CD14-positive monocyte (primary cell): Measurements from ENCODE around the gene CHMP4A. TPM values are rescaled to one million over a fixed set of nuclear protein-coding genes. Genes with fewer than 3 reads are reported as not detected.

Experiments
- DNase-seq, 3 donors: peaks; one replicate each; pipeline ENCODE4 v3.0.0-alpha.2; 2011 to 2022
- H2AFZ ChIP-seq: 2 replicates; pipeline ENCODE4 v1.6.0; 2012; ENCODE audit warnings: mild to moderate bottlenecking, low read depth, low read length, inconsistent platforms; ENCODE audit not compliant: insufficient read depth, poor library complexity, severe bottlenecking
- H3K27ac ChIP-seq, 2 donors: 1 replicate in 1 of 2; 2 replicates in 1 of 2; pipeline ENCODE4 v1.5.1; 2012 to 2013; ENCODE audit warnings: low read length in 2 of 2, control low read depth in 1 of 2, inconsistent platforms in 1 of 2, low read depth in 1 of 2, mild to moderate bottlenecking in 1 of 2
- H3K27me3 ChIP-seq, 2 donors: one replicate each; pipeline versions ENCODE4 v1.6.0 to v1.6.1; 2011 to 2013; ENCODE audit warnings: low read length in 2 of 2; ENCODE audit not compliant: control insufficient read depth in 2 of 2, insufficient read depth in 2 of 2
- H3K36me3 ChIP-seq, 2 donors: replicated peaks in 1 of 2; 1 replicate in 1 of 2; 2 replicates in 1 of 2; pipeline versions ENCODE4 v1.5.1 to v1.6.1; 2012 to 2013; ENCODE audit warnings: low read length in 2 of 2, control low read depth in 1 of 2, inconsistent platforms in 1 of 2, mild to moderate bottlenecking in 1 of 2; ENCODE audit not compliant: insufficient read depth in 2 of 2, control insufficient read depth in 1 of 2
- H3K4me1 ChIP-seq, 2 donors: 1 replicate in 1 of 2; 2 replicates in 1 of 2; pipeline versions ENCODE4 v1.5.1 to v1.6.1; 2012 to 2013; ENCODE audit warnings: low read length in 2 of 2, control low read depth in 1 of 2, inconsistent platforms in 1 of 2, mild to moderate bottlenecking in 1 of 2, moderate library complexity in 1 of 2; ENCODE audit not compliant: insufficient read depth in 2 of 2, control insufficient read depth in 1 of 2
- H3K4me2 ChIP-seq: replicated peaks from 2 replicates; pipeline ENCODE3; 2012; ENCODE audit warnings: low read length, moderate library complexity, mild to moderate bottlenecking; ENCODE audit not compliant: poor library complexity, severe bottlenecking; ENCODE audit errors: extremely low read depth
- H3K4me3 ChIP-seq, 3 experiments: fragments of 200-600 bp in 1 of 3; sonication (generic) in 1 of 3; replicated peaks in 1 of 3; 1 replicate in 2 of 3; 2 replicates in 1 of 3; pipeline ENCODE4 v1.5.1; 2011 to 2013; ENCODE audit warnings: low read length in 3 of 3, mild to moderate bottlenecking in 3 of 3, control low read depth in 2 of 3, low read depth in 2 of 3, inconsistent platforms in 1 of 3, moderate library complexity in 1 of 3
- H3K79me2 ChIP-seq: 2 replicates; pipeline ENCODE4 v1.6.0; 2012; ENCODE audit warnings: mild to moderate bottlenecking, control low read depth, inconsistent platforms, low read length, moderate library complexity; ENCODE audit not compliant: insufficient read depth
- H3K9ac ChIP-seq: 2 replicates; pipeline ENCODE4 v1.6.0; 2017; ENCODE audit warnings: low read length, mild to moderate bottlenecking; ENCODE audit not compliant: insufficient read depth, poor library complexity, severe bottlenecking
- H3K9me3 ChIP-seq, 2 donors: replicated peaks in 1 of 2; 1 replicate in 1 of 2; 2 replicates in 1 of 2; pipeline versions ENCODE4 v1.5.1 to v1.6.1; 2012 to 2013; ENCODE audit warnings: low read length in 2 of 2, control low read depth in 1 of 2; ENCODE audit not compliant: control insufficient read depth in 1 of 2, insufficient read depth in 1 of 2
- H4K20me1 ChIP-seq: 2 replicates; pipeline ENCODE4 v1.6.0; 2012; ENCODE audit warnings: mild to moderate bottlenecking, low read length, control low read depth, moderate library complexity; ENCODE audit not compliant: insufficient read depth
- H3K27ac Mint-ChIP-seq, 7 donors: one replicate each; pipeline ENCODE4 v1.8.0; 2020; ENCODE audit warnings: mild to moderate bottlenecking in 7 of 7, mixed read lengths in 7 of 7, moderate library complexity in 6 of 7, inconsistent platforms in 2 of 7
- H3K27me3 Mint-ChIP-seq, 3 donors: one replicate each; pipeline ENCODE4 v1.8.0; 2021 to 2022; ENCODE audit warnings: low read depth in 3 of 3, mild to moderate bottlenecking in 3 of 3, mixed read lengths in 3 of 3, moderate library complexity in 3 of 3, inconsistent platforms in 1 of 3
- H3K36me3 Mint-ChIP-seq, 2 donors: one replicate each; pipeline ENCODE4 v1.8.0; 2020; ENCODE audit warnings: mixed read lengths in 2 of 2, inconsistent platforms in 1 of 2, mild to moderate bottlenecking in 1 of 2
- H3K4me1 Mint-ChIP-seq: one replicate; pipeline ENCODE4 v1.8.0; 2020; ENCODE audit warnings: mild to moderate bottlenecking, mixed read lengths
- H3K4me3 Mint-ChIP-seq, 2 donors: one replicate each; pipeline ENCODE4 v1.8.0; 2020; ENCODE audit warnings: mild to moderate bottlenecking in 2 of 2, mixed read lengths in 2 of 2, moderate library complexity in 1 of 2
- H3K9me3 Mint-ChIP-seq, 7 donors: one replicate each; pipeline ENCODE4 v1.8.0; 2020 to 2022; ENCODE audit warnings: mixed read lengths in 7 of 7, mild to moderate bottlenecking in 6 of 7, moderate library complexity in 6 of 7, inconsistent platforms in 2 of 7
- CTCF ChIP-seq: fragments of 200-600 bp; IDR thresholded peaks from one replicate; pipeline ENCODE4 v1.8.0; 2022; ENCODE audit warnings: antibody characterized with exemption, mild to moderate bottlenecking
- WGBS: methylation state at CpG from one replicate; pipeline ENCODE4 v1.1.5; 2013; ENCODE audit warnings: missing lambda C conversion rate; ENCODE audit not compliant: insufficient coverage; 5-methylcytosine and 5-hydroxymethylcytosine counted together
- intact Hi-C, 2 donors: fragments of 100-400 bp; cut with micrococcal nuclease; formaldehyde crosslinking; loops; one replicate each; pipeline versions ENCODE4 v1.15.0 to v1.15.1; 2023
- polyA plus RNA-seq, 3 donors: library from polyadenylated mRNA; depleted of rRNA in 1 of 3; unstranded in 2 of 3; stranded (reverse) in 1 of 3; fragments of 300-500 nt in 2 of 3; fragments of >200 nt in 1 of 3; fragmentation: Illumina TruSeq in 2 of 3; gene quantifications; 1 replicate in 2 of 3; 2 replicates in 1 of 3; pipeline ENCODE4 v1.2.3, GENCODE V29; 2012 to 2021

CHMP4A gene
- polyA plus RNA-seq, 3 donors: 99.0 to 128 (median 102) TPM

- no peaks in the 10 kb centered on the region for H3K79me2 ChIP-seq
- H3K27me3 Mint-ChIP-seq: peaks cover 1 to 4% (median 3%) of the 10 kb centered on the region in 3 donors
- no peaks in the 10 kb centered on the region for H3K9me3 ChIP-seq
- no peak overlapping the region for H3K4me2 ChIP-seq
- peaks cover 2 to 5% of the 10 kb centered on the region in 2 donors for H3K4me1 ChIP-seq
- H3K36me3 Mint-ChIP-seq: peaks cover 79 to 95% of the 10 kb centered on the region in 2 donors
- H4K20me1 ChIP-seq: peaks cover 11% of the 10 kb centered on the region
- DNase-seq: no peak
- peaks cover 67 to 86% of the 10 kb centered on the region in 2 donors for H3K36me3 ChIP-seq
- H3K4me3 Mint-ChIP-seq: no peak overlapping the region
- H3K27ac Mint-ChIP-seq: no peak overlapping the region
- no peak overlapping the region for H2AFZ ChIP-seq
- H3K4me3 ChIP-seq: no peak overlapping the region
- peaks cover 3% of the 10 kb centered on the region for H3K4me1 Mint-ChIP-seq
- WGBS: no CpG with 5 or more reads among the region's 12 CpGs
- intact Hi-C loops: no loop called here
- H3K27ac ChIP-seq: no peak overlapping the region
- no peaks in the 10 kb centered on the region for H3K9me3 Mint-ChIP-seq
- H3K27me3 ChIP-seq: no peaks in the 10 kb centered on the region
- TF ChIP-seq CTCF: no peak
- no peak overlapping the region for H3K9ac ChIP-seq
Observed at GRCh38 chr14:24177041-24177825, 36.1 kb downstream of the CHMP4A start.

GRCh38 chr14:24176599-24176998 is 36.7 kb downstream of the CHMP4A start:
- Mint-ChIP-seq H3K36me3 (peaks cover 75 to 88% of the 10 kb centered on the region in 2 donors), H3K4me1 (peaks cover 9% of the 10 kb centered on the region), H3K4me3 (no peak overlapping the region), H3K9me3 (no peaks in the 10 kb centered on the region), H3K27me3 (peaks cover 4 to 7% (median 7%) of the 10 kb centered on the region in 3 donors), H3K27ac (peak overlapping the region in 1 of 7 donors; percentile 54)
- DNase-seq: no peak
- peaks cover 17% of the 10 kb centered on the region for H4K20me1 ChIP-seq
- no peak overlapping the region for H3K27ac ChIP-seq
- H2AFZ ChIP-seq: no peak overlapping the region
- TF ChIP-seq CTCF: no peak
- no peaks in the 10 kb centered on the region for H3K9me3 ChIP-seq
- intact Hi-C loops: no loop called here
- 99% methylated on average over 5 of the region's 5 CpGs for WGBS
- no peak overlapping the region for H3K9ac ChIP-seq
- H3K79me2 ChIP-seq: no peaks in the 10 kb centered on the region
- no peak overlapping the region for H3K4me3 ChIP-seq
- peaks cover 62 to 80% of the 10 kb centered on the region in 2 donors for H3K36me3 ChIP-seq
- H3K27me3 ChIP-seq: no peaks in the 10 kb centered on the region
- H3K4me1 ChIP-seq: peaks cover 9 to 11% of the 10 kb centered on the region in 2 donors
- H3K4me2 ChIP-seq: no peak overlapping the region
